ENCODE data around the gene AHSG. TPM values are rescaled to one million over a fixed set of nuclear protein-coding genes. Genes with fewer than 3 reads are reported as not detected.

AHSG gene
- total and polyA plus RNA-seq, 8 donors: 0.92 TPM; not detected in 7

DNA sequence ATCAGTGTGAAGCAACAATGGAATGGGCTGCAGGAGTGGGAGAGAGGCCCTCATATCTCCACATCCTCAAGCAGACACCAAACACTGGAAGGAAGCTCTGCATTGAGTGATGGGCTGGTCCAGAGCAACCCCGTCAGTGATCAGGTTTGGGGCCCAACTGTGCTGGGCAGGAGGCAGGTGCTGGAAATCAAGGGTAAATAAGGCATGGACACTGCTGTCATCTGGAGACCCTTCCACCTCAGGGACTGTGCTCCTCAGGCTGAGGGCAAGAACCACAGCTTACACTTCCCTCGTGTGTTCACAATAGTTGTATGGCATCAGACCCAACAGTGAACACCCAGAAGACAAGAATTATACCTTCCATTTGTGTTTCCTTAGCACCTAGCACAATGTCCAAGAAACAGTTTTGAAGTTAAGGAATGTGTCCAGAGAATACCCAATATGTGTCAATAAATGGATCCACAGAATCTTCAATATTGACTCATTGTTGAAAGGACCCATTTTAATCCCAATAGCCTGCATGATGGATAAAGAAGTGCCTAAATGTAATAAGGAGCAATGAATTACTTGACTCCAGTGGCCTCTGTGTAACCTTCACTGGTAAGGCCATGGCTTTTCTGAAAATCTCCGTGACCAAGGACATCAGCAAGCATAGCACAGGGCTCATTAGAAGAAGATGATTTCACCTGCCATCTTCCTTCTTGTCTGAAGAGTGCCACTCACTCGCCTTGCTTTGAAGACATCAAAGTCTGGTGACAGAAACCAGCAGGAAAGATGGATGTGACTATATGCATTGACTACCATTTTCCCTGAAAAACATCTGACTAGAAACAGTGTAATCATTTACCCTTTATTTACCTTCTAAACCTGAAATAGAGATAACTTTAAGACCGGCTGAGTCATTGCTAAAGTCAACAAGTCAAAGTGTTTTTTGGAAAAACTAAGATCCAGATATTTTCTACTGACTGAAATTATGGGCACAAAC, 7.0 kb upstream of the AHSG start:
- 61 to 74% (median 64%) methylated on average over 5 of the region's 5 CpGs for WGBS, 5 donors
- H3K9me3 ChIP-seq: no peaks in the 10 kb centered on the region
- H3K36me3 ChIP-seq: no peaks in the 10 kb centered on the region
- H3K4me1 ChIP-seq: peaks cover 0 to 10% (median 3%) of the 10 kb centered on the region in 4 donors
- H3K27ac ChIP-seq: peak overlapping the region in 1 of 5 donors; percentile 21
- TF ChIP-seq, protein P1, sequence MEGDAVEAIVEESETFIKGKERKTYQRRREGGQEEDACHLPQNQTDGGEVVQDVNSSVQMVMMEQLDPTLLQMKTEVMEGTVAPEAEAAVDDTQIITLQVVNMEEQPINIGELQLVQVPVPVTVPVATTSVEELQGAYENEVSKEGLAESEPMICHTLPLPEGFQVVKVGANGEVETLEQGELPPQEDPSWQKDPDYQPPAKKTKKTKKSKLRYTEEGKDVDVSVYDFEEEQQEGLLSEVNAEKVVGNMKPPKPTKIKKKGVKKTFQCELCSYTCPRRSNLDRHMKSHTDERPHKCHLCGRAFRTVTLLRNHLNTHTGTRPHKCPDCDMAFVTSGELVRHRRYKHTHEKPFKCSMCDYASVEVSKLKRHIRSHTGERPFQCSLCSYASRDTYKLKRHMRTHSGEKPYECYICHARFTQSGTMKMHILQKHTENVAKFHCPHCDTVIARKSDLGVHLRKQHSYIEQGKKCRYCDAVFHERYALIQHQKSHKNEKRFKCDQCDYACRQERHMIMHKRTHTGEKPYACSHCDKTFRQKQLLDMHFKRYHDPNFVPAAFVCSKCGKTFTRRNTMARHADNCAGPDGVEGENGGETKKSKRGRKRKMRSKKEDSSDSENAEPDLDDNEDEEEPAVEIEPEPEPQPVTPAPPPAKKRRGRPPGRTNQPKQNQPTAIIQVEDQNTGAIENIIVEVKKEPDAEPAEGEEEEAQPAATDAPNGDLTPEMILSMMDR (IDR thresholded peaks at IDR 0.05): no peak
- no peak for TF ChIP-seq POLR2A (IDR thresholded peaks at IDR 0.05)
- TF ChIP-seq EP300 (IDR thresholded peaks at IDR 0.05): no peak
- no peak for TF ChIP-seq POLR2AphosphoS5 (IDR thresholded peaks at IDR 0.05)
- no peaks in the 10 kb centered on the region for H3K27me3 ChIP-seq
- intact Hi-C loops (cut with DNase I; ENCODE audit: low total_unique reads): no loop called here
- DNase-seq: peak in 1 of 2 donors; percentile 49
- no peak overlapping the region for H3K4me3 ChIP-seq

- Histone ChIP-seq H3K36me3 (no peaks in the 10 kb centered on the region), H3K4me3 (no peak overlapping the region), H3K27me3 (peaks cover 0 to 12% (median 0%) of the 10 kb centered on the region in 3 donors), H3K4me1 (peaks cover 0 to 10% (median 3%) of the 10 kb centered on the region in 4 donors), H3K9me3 (no peaks in the 10 kb centered on the region), H3K27ac (no peak overlapping the region)
- WGBS, 5 donors: 80 to 96% (median 84%) methylated on average over 2 of the region's 2 CpGs
- intact Hi-C loops (cut with DNase I; ENCODE audit: low total_unique reads): no loop called here
- DNase-seq: no peak
- TF ChIP-seq, protein P1 (IDR thresholded peaks at IDR 0.05): no peak
- no peak for TF ChIP-seq EP300 (IDR thresholded peaks at IDR 0.05)
- TF ChIP-seq POLR2AphosphoS5 (IDR thresholded peaks at IDR 0.05): no peak
- no peak for TF ChIP-seq POLR2A (IDR thresholded peaks at IDR 0.05)
These were observed 4.1 kb upstream of the AHSG start for GRCh38 chr3:186608624-186609215.

DNA sequence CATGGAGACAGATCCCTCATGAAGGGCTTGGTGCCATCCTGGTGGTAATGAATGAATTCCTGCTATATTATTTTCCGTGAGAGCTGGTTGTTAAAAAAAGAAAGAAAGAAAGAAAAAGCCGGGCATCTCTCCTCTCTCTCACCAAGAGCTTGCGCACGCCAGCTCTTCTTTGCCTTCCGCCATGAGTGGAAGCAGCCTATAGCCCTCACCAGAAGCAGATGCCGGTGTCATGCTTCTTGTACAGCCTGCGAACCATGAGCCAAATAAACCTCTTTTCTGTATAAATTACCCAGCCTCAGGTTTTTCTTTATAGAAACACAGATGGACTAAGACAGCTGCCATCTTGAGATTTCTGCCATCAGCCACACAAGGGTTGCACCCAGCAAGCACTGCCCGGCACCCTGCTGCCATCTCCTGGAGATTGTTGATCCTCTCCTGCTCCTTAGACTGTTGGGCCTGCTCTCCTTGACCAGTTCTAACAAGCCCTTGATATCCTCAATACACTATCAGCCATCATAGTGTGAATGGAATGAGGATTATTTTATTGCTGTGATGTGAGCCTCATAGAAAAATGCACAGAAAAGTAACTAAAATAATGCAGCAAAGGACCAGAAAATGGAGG, 3.5 kb upstream of the AHSG start:
- no peaks in the 10 kb centered on the region for H3K9me3 ChIP-seq
- peaks cover 0 to 14% (median 3%) of the 10 kb centered on the region in 3 donors for H3K27me3 ChIP-seq
- 83 to 94% (median 92%) methylated on average over 8 of the region's 8 CpGs for WGBS, 5 donors
- H3K4me3 ChIP-seq: no peak overlapping the region
- peak in 1 of 2 donors; percentile 41 for DNase-seq
- peaks cover 0 to 10% (median 3%) of the 10 kb centered on the region in 4 donors for H3K4me1 ChIP-seq
- H3K27ac ChIP-seq: no peak overlapping the region
- no peaks in the 10 kb centered on the region for H3K36me3 ChIP-seq
- intact Hi-C loops (cut with DNase I; ENCODE audit: low total_unique reads): no loop called here
- TF ChIP-seq POLR2A (IDR thresholded peaks at IDR 0.05) (no peak), POLR2AphosphoS5 (IDR thresholded peaks at IDR 0.05) (no peak), EP300 (IDR thresholded peaks at IDR 0.05) (no peak)
- TF ChIP-seq, protein P1 (IDR thresholded peaks at IDR 0.05): no peak

- DNase-seq: no peak
- H3K36me3 ChIP-seq: no peaks in the 10 kb centered on the region
- TF ChIP-seq POLR2AphosphoS5 (IDR thresholded peaks at IDR 0.05) (no peak), POLR2A (IDR thresholded peaks at IDR 0.05) (no peak), EP300 (IDR thresholded peaks at IDR 0.05) (no peak)
- TF ChIP-seq, protein P1 (IDR thresholded peaks at IDR 0.05): no peak
- no peak overlapping the region for H3K4me3 ChIP-seq
- no peak overlapping the region for H3K27ac ChIP-seq
- peaks cover under 1 to 14% (median 9%) of the 10 kb centered on the region in 4 donors for H3K4me1 ChIP-seq
- WGBS, 5 donors: 57 to 77% (median 67%) methylated on average over 5 of the region's 5 CpGs
- intact Hi-C loops (cut with DNase I; ENCODE audit: low total_unique reads): no loop called here
- H3K9me3 ChIP-seq: no peaks in the 10 kb centered on the region
- peaks cover 0 to 29% (median 6%) of the 10 kb centered on the region in 3 donors for H3K27me3 ChIP-seq
These were observed 795 bp upstream of the AHSG start for GRCh38 chr3:186612065-186612464.
